IPS-NIHi11 (cell line): ENCODE data around the gene IL20RA.
"Not testable (repeated sequence)": the region's sequence is repeated elsewhere in the genome, so short reads cannot be mapped to it uniquely, and the experiment has no call there.

ENCODE experiments used
- DNase-seq: peaks from one replicate; pipeline ENCODE4 v3.0.0; 2012; ENCODE audit warnings: mixed read lengths, low spot score

The IL20RA gene

GRCh38 chr6:137044366-137045221 lies at the start of gene IL20RA:
TSS of gene IL20RA (minus strand) at chr6:137044965. CDS start at chr6:137044728, 237 bp downstream.
- peak; percentile 68 for DNase-seq

GRCh38 chr6:137093183-137094069 lies 48.7 kb upstream of the IL20RA start:
- no peak for DNase-seq

- no peak for DNase-seq
Observed at GRCh38 chr6:137092018-137092417, 47.3 kb upstream of the IL20RA start.

- no peak for DNase-seq
Observed at GRCh38 chr6:137089305-137089704, 44.5 kb upstream of the IL20RA start.

DNA sequence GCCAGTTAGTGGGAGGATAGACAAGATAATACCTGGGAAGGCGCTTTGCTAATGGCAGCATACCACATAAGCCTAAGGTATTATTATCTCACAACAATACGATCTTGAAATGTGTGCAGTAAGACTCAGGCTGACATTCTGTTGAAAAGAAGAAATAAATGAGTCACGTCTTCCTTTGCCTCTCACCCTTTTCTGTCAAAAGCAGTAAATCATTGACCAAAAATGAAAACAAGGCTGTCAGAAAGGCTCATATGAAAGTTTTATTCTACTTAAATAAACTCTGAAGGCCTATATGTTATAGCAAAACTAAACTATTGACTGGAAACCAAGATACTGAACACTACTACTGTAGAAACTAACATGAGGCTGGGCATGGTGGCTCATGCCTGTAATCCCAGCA lies 43.1 kb upstream of the IL20RA start:
- DNase-seq, result no peak

DNA sequence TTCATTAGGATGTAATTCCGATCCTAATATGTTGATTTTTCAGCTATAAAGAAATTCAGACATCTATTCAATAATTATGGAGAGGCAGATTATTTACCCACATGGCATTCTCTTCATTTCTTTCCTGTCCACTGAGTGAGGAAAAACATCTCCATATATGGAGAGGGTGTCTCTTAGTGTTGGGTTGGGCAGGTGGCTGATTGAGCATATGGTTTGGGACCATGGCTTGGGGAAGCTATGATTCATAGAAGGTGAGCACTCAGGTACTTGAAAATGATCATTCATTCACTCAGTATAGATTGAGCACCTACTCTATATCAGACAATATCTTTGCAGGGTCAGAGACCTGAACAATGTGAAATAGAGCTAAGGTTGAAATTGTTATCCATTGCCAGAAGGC lies 41.3 kb upstream of the IL20RA start:
- no peak for DNase-seq

DNA sequence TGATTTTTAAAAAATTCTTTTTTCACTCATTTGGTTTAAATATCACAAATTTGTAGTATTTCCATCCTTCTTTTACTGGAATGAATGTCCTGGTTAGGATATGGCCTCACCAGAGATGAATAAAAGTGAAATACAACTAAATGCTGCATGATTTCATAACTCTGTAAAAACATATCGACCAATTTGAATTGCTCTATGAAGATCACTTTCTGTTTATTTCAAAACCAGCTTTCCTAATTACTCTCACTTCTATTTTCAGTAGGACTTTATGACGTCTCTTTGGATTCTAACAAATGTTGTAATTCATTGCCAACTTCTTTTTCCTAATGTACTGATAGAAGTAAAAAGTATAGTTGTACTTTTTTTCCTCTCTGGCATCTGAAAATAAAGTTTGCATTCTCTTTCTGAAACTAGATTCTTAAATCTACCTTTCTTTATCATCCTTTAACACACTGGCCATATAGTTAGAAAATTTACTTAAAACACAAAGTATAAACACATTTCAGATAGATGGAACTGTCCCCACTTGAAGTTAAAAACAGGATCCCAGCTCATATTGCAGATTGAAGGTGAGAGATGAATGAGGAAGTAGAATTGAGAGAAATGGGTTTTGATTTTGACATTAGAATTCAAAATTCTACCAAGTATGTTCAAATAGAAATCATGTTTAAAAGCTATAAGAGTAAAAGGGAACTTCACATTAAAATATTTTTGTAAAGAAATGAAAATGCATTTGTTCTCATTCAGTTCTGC lies 40.3 kb upstream of the IL20RA start:
- no peak for DNase-seq

- no peak for DNase-seq
Observed at GRCh38 chr6:137084090-137084489, 39.3 kb upstream of the IL20RA start.

DNA sequence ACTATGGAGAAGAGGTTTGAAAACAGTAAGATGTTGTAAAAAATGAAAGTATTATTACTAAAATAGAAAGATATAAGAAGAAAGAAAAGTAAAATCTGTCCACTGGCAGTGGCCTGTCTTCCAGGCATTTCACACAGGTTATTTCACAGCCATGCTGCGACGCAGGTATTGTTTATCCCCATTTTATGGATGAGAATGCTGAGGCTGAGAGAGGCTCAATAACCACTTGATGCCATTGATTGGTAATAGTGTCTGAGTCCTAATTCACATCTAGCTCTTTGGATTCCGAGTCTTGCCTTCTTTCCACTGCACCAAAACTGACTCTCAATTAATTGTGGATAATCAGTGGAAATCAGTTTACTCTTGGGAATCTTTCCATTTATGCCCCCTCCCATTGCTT lies 37.2 kb upstream of the IL20RA start:
- no peak for DNase-seq

DNA sequence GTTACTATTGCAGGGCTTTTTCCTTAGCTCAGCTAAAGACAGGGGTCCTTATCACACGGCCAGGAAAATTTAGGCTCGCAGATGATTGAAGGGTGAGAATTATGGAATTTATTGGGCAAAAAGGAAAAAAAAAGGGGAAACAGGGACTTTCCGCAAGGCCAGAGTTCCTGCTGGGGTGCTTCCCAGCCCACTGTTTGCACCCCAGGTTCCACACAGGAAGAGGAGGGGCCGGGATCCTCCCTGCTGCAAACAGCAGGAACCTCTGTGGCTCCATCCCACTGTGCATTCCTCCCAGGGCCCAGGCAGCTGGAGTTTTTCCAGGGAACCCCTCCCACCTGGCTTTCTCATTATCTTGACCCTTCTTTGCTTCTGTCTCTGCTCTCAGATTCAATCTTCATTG lies 35.9 kb upstream of the IL20RA start:
- DNase-seq, result no peak

- DNase-seq, result peak; percentile 79
Observed at GRCh38 chr6:137076277-137077068, 31.7 kb upstream of the IL20RA start.

DNA sequence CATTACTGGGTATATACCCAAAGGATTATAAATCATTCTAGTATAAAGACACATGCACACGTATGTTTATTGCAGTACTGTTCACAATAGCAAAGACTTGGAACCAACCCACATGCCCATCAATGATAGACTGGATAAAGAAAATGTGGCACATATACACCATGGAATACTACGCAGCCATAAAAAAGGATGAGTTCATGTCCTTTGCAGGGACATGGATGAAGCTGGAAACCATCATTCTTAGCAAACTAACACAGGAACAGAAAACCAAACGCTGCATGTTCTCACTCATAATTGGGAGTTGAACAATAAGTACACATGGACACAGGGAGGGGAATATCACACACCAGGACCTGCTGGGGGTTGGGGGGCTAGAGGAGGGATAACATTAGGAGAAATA lies 31.0 kb upstream of the IL20RA start:
- DNase-seq, result not testable (repeated sequence)

- DNase-seq, result no peak
Observed at GRCh38 chr6:137070303-137070702, 25.5 kb upstream of the IL20RA start.

DNA sequence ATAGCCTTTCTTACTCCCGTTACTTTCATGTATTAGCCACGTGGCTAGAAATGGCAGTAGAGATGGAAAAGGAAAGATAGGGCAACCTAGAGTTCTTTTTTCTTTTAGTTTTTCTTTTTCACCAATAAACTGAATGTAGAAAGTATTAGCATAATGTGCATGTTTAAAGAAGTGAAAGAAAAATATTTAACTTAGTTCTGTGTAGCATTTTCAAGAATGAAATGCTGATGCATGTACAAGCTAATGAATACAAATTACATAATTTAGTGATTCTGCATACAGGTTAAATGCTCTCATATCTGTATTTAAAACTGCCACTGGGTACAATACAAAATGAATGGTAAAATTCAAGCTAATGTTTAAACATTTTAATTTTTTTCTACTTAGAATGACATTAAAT lies 22.6 kb upstream of the IL20RA start:
- DNase-seq, result no peak

- DNase-seq, result no peak
Observed at GRCh38 chr6:137058037-137058436, 13.3 kb upstream of the IL20RA start.

DNA sequence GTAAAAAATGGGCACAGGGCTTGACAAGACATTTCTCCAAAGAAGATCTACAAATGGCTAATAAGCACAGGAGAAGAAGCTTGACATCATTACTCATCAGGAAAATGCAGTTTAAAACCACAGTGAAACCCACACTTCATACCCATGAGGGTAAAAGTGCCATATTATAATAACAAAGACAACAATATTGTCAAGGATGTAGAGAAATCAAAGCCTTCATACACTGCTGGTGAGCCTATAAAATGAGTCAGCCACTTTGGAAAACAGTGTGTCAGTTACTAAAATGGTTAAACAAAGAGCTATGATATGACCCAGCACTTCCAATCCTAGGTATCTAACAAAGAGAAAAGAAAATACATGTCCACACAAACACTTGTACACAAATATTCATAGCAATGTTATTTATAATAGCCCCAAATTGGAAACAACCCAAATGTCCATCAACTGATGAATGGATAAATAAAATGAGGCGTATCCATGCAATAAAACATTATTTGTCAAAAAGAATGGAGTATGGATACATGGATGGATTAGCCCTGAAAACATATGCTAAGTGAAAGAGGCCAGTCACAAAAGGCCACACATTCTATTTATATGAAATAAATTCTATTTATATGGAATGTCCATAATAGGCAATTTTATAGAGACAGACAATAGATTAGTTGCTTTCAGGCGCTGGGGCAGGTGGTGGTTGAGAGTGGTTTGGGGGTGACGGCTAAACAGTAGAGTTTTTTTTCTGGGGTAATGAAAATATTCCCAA lies 11.5 kb upstream of the IL20RA start:
- DNase-seq, result no peak

GRCh38 chr6:137051790-137052472 lies 7.2 kb upstream of the IL20RA start:
- DNase-seq, result no peak

- no peak for DNase-seq
Observed at GRCh38 chr6:137049095-137049494, 4.3 kb upstream of the IL20RA start.

DNA sequence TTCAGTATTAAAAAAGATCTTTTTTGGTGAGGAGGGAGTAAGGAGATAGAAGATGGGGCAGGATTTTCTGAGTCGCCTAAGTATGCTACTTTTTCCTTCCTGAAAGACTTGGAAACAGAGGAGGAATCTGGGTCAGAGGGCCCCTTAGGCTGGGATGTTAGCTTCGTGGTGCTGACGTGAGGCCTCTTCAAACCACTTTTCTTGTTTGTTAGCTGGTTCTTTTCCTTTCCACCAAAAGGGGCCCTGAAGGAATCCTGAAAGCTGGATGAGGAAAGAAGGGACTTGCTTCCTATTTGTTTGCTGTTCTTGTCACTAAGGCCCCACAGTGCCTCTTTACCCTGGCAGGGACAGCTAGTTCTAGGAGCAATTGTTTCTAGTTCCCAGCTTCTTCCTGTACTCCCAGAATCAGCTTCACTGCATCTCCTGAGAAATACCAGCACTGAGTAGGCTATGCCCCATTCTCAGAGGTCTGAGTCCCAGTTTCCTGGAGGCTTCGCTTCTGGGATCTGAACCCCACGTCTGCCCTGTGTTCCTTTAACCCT lies 2.2 kb upstream of the IL20RA start:
- DNase-seq, result no peak
